H1 (cell line): ENCODE results near the gene ZMIZ1. TPM values are rescaled to one million over a fixed set of nuclear protein-coding genes. Genes with fewer than 3 reads are reported as not detected.

Experiments used
- CTCF ChIA-PET: fragments of 300-600 bp; sonication (Branson Sonifier 250); formaldehyde crosslinking; loops from one replicate; lab custom pipeline; 2021; ENCODE audit not compliant: partially characterized antibody; lab: Charles Lee
- POLR2A ChIA-PET: fragments of 300-600 bp; sonication (Branson Sonifier 250); formaldehyde crosslinking; loops from one replicate; lab custom pipeline; 2021; ENCODE audit warnings: inconsistent platforms; ENCODE audit not compliant: partially characterized antibody; lab: Charles Lee
- DNase-seq, 2 experiments: peaks; one replicate each; pipeline versions ENCODE4 v3.0.0 to v3.0.0-alpha.2; 2010 to 2022; ENCODE audit warnings: low spot score in 2 of 2, low read depth in 1 of 2, mixed read lengths in 1 of 2
- FAIRE-seq: peaks from 2 replicates; lab custom pipeline; 2011; peaks lifted over from hg19 to GRCh38; lab: Jason Lieb, UNC
- H2AFZ ChIP-seq: 2 replicates; pipeline ENCODE4 v1.8.1; 2012; ENCODE audit warnings: low read length, inconsistent platforms
- H2AK5ac ChIP-seq: 2 replicates; pipeline ENCODE4 v1.6.1; 2013; ENCODE audit warnings: low read depth, low read length
- H2BK120ac ChIP-seq: replicated peaks from 2 replicates; pipeline ENCODE3; 2013; ENCODE audit warnings: low read depth, low read length, inconsistent platforms
- H2BK12ac ChIP-seq: 2 replicates; pipeline ENCODE4 v1.6.1; 2013; ENCODE audit warnings: low read depth, low read length
- H2BK15ac ChIP-seq: 2 replicates; pipeline ENCODE4 v1.6.1; 2013; ENCODE audit warnings: low read length
- H2BK20ac ChIP-seq: 2 replicates; pipeline ENCODE4 v1.6.1; 2013; ENCODE audit warnings: low read length
- H2BK5ac ChIP-seq: 2 replicates; pipeline ENCODE4 v1.6.1; 2013; ENCODE audit warnings: low read depth, low read length
- H3K14ac ChIP-seq: 2 replicates; pipeline ENCODE4 v1.6.1; 2013; ENCODE audit warnings: inconsistent platforms; ENCODE audit not compliant: insufficient read length
- H3K18ac ChIP-seq: 2 replicates; pipeline ENCODE4 v1.6.1; 2013; ENCODE audit warnings: low read length; ENCODE audit errors: extremely low read depth
- H3K23ac ChIP-seq: 2 replicates; pipeline ENCODE4 v1.6.1; 2013; ENCODE audit warnings: inconsistent platforms; ENCODE audit not compliant: insufficient read length
- H3K23me2 ChIP-seq: 2 replicates; pipeline ENCODE4 v1.6.1; 2013; ENCODE audit warnings: low read depth, low read length
- H3K27ac ChIP-seq: 2 replicates; pipeline ENCODE4 v1.6.1; 2011; ENCODE audit warnings: low read depth, low read length, inconsistent platforms
- H3K27me3 ChIP-seq, 4 experiments: replicated peaks in 1 of 4; 1 replicate in 1 of 4; 2 replicates in 3 of 4; pipeline versions ENCODE4 v1.6.1 to v1.8.1; 2011 to 2013; ENCODE audit warnings: low read length in 3 of 4, mild to moderate bottlenecking in 3 of 4, inconsistent platforms in 2 of 4, mixed read lengths in 2 of 4, moderate library complexity in 1 of 4; ENCODE audit not compliant: control insufficient read depth in 3 of 4, insufficient read depth in 3 of 4; ENCODE audit errors: extremely low read depth in 1 of 4
- H3K36me3 ChIP-seq, 4 experiments: 2 replicates each; pipeline versions ENCODE4 v1.6.1 to v1.8.1; 2011 to 2013; ENCODE audit warnings: mild to moderate bottlenecking in 4 of 4, low read length in 3 of 4, moderate library complexity in 2 of 4, control low read depth in 1 of 4, inconsistent platforms in 1 of 4; ENCODE audit not compliant: insufficient read depth in 4 of 4, control insufficient read depth in 2 of 4
- H3K4ac ChIP-seq: replicated peaks from 2 replicates; pipeline ENCODE3; 2013; ENCODE audit warnings: low read length, low read depth, mixed read lengths, inconsistent platforms; ENCODE audit not compliant: insufficient read length
- H3K4me1 ChIP-seq, 4 experiments: replicated peaks in 1 of 4; 1 replicate in 1 of 4; 2 replicates in 3 of 4; pipeline versions ENCODE4 v1.6.1 to v1.8.1; 2011 to 2013; ENCODE audit warnings: low read length in 3 of 4, inconsistent platforms in 2 of 4, mixed read lengths in 1 of 4; ENCODE audit not compliant: insufficient read depth in 4 of 4, control insufficient read depth in 3 of 4
- H3K4me2 ChIP-seq, 2 experiments: 2 replicates each; pipeline versions ENCODE4 v1.6.1 to v1.8.1; 2011 to 2013; ENCODE audit warnings: low read depth in 2 of 2, low read length in 2 of 2, control low read depth in 1 of 2, inconsistent platforms in 1 of 2, mild to moderate bottlenecking in 1 of 2; ENCODE audit not compliant: insufficient read depth in 1 of 2
- H3K4me3 ChIP-seq, 4 experiments: fragments of 200-600, 300-600 bp in 1 of 4; sonication (generic), shearing (Covaris generic), sonication (Bioruptor Twin) in 1 of 4; 2 replicates each; pipeline versions ENCODE4 v1.5.1 to v1.8.1; 2011 to 2016; ENCODE audit warnings: low read length in 4 of 4, low read depth in 3 of 4, control low read depth in 2 of 4, inconsistent platforms in 2 of 4, mild to moderate bottlenecking in 2 of 4, mixed read lengths in 1 of 4, moderate library complexity in 1 of 4; ENCODE audit not compliant: insufficient read depth in 2 of 4; ENCODE audit errors: extremely low read depth in 1 of 4
- H3K56ac ChIP-seq: replicated peaks from 2 replicates; pipeline ENCODE3; 2013; ENCODE audit warnings: low read depth, mild to moderate bottlenecking, mixed read lengths, low read length, inconsistent platforms; ENCODE audit not compliant: insufficient read length
- H3K79me1 ChIP-seq: 2 replicates; pipeline ENCODE4 v1.6.1; 2013; ENCODE audit warnings: low read depth, low read length, control low read depth
- H3K79me2 ChIP-seq, 2 experiments: 2 replicates each; pipeline versions ENCODE4 v1.6.1 to v1.8.1; 2012 to 2013; ENCODE audit warnings: low read length in 2 of 2, mild to moderate bottlenecking in 2 of 2, inconsistent platforms in 1 of 2; ENCODE audit not compliant: insufficient read depth in 2 of 2, control insufficient read depth in 1 of 2
- H3K9ac ChIP-seq, 4 experiments: replicated peaks in 1 of 4; 1 replicate in 1 of 4; 2 replicates in 3 of 4; pipeline versions ENCODE4 v1.6.1 to v1.8.1; 2011 to 2013; ENCODE audit warnings: low read depth in 3 of 4, low read length in 3 of 4, control low read depth in 2 of 4, mild to moderate bottlenecking in 2 of 4, moderate library complexity in 2 of 4, inconsistent platforms in 1 of 4; ENCODE audit errors: extremely low read depth in 1 of 4
- H3K9me3 ChIP-seq, 2 experiments: 2 replicates each; pipeline versions ENCODE4 v1.6.1 to v1.8.1; 2012 to 2013; ENCODE audit warnings: mild to moderate bottlenecking in 2 of 2, moderate library complexity in 2 of 2, control low read depth in 1 of 2, inconsistent platforms in 1 of 2, low read depth in 1 of 2, low read length in 1 of 2, mixed read lengths in 1 of 2; ENCODE audit not compliant: insufficient read depth in 2 of 2
- H4K20me1 ChIP-seq, 2 experiments: replicated peaks in 1 of 2; 2 replicates each; pipeline versions ENCODE3 to v1.8.1; 2011 to 2013; ENCODE audit warnings: inconsistent platforms in 2 of 2, low read length in 2 of 2, mild to moderate bottlenecking in 1 of 2; ENCODE audit not compliant: insufficient read depth in 2 of 2, control insufficient read depth in 1 of 2
- H4K5ac ChIP-seq: 2 replicates; pipeline ENCODE4 v1.6.1; 2013; ENCODE audit warnings: low read length, low read depth, mixed read lengths, inconsistent platforms; ENCODE audit not compliant: insufficient read length
- H4K8ac ChIP-seq: 2 replicates; pipeline ENCODE4 v1.8.0; 2013; ENCODE audit warnings: mild to moderate bottlenecking, moderate library complexity, low read length, inconsistent platforms; ENCODE audit not compliant: insufficient read depth; ENCODE audit errors: extremely low read depth
- H4K91ac ChIP-seq: replicated peaks from 2 replicates; pipeline ENCODE3; 2013; ENCODE audit warnings: low read length, mixed read lengths, inconsistent platforms; ENCODE audit not compliant: insufficient read length
- EZH2 ChIP-seq: fragments of 200-600 bp; sonication (generic); IDR thresholded peaks from 2 replicates; pipeline ENCODE4 v1.7.1; 2012; ENCODE audit warnings: low read depth, mild to moderate bottlenecking, moderate library complexity, low read length, inconsistent platforms; ENCODE audit not compliant: severe bottlenecking
- SP1 ChIP-seq: IDR thresholded peaks from 2 replicates; pipeline ENCODE4 v1.6.1; 2011; ENCODE audit warnings: low read depth, low read length
- YY1 ChIP-seq: IDR thresholded peaks from 2 replicates; pipeline ENCODE4 v1.6.1; 2011; ENCODE audit warnings: low read depth, mild to moderate bottlenecking, low read length
- WGBS, 2 experiments: shearing (Covaris generic) in 1 of 2; methylation state at CpG; one replicate each; pipeline versions ENCODE4 v1.1.6 to v1.1.7; 2013 to 2015; ENCODE audit warnings: low lambda C conversion rate in 2 of 2, mixed read lengths in 2 of 2, inconsistent platforms in 1 of 2, low coverage in 1 of 2, missing lambda C conversion rate in 1 of 2; ENCODE audit not compliant: insufficient replicate concordance in 2 of 2, insufficient coverage in 1 of 2, insufficient read length in 1 of 2; ENCODE audit errors: extremely low coverage in 1 of 2, missing lambda C conversion rate in 1 of 2; 5-methylcytosine and 5-hydroxymethylcytosine counted together
- polyA plus RNA-seq, 7 experiments: library from polyadenylated mRNA; depleted of rRNA in 3 of 7; stranded (reverse) in 5 of 7; unstranded in 2 of 7; fragments of >200 nt in 5 of 7; fragments of 200-250 nt in 2 of 7; gene quantifications; 1 replicate in 5 of 7; 2 replicates in 1 of 7; 4 replicates in 1 of 7; pipeline versions ENCODE4 v1.2.1 to v1.2.3, GENCODE V29; 2011 to 2013; ENCODE audit warnings: missing spikeins in 2 of 7, mixed read lengths in 2 of 7
- total RNA-seq: library from RNA; stranded (reverse); fragmentation: NEBNext Ultra II Directional; extraction: Animal tissue kit (Norgen Biotek cat#: 25700); gene quantifications from 2 replicates; pipeline ENCODE4 v1.2.1, GENCODE V29; 2021

Gene ZMIZ1
- total and polyA plus RNA-seq, 2 of the 8 experiments (the other 6 are each of a cell fraction or from before 2014, with no cell fraction given), result 8.1 to 28.0 TPM

GRCh38 chr10:79333513-79333912 is 264.7 kb downstream of the ZMIZ1 start:
- Histone ChIP-seq H3K79me2 (no peaks in the 10 kb centered on the region), H2BK120ac (no peak overlapping the region), H3K9ac (no peak overlapping the region), H4K91ac (no peak overlapping the region), H3K9me3 (peaks cover 2 to 4% of the 10 kb centered on the region in 2 experiments; a peak in 2 of 4 replicates), H2BK15ac (no peak overlapping the region), H4K8ac (no peak overlapping the region), H3K27ac (no peak overlapping the region), H3K4me2 (no peak overlapping the region), H3K18ac (no peak overlapping the region), H4K5ac (no peak overlapping the region), H2BK20ac (no peak overlapping the region), H3K4ac (no peak overlapping the region), H3K4me3 (no peak overlapping the region), H4K20me1 (no peaks in the 10 kb centered on the region), H2AK5ac (no peak overlapping the region), H3K27me3 (no peaks in the 10 kb centered on the region), H3K4me1 (peaks cover 0 to 11% (median 0%) of the 10 kb centered on the region in 4 experiments; a peak in 3 of 7 replicates), H3K14ac (no peak overlapping the region), H2BK5ac (no peak overlapping the region), H3K23ac (no peak overlapping the region), H3K36me3 (no peaks in the 10 kb centered on the region), H3K56ac (no peak overlapping the region), H2AFZ (no peak overlapping the region), H3K79me1 (no peaks in the 10 kb centered on the region), H2BK12ac (no peak overlapping the region), H3K23me2 (no peaks in the 10 kb centered on the region)
- POLR2A ChIA-PET, result no interaction called here
- TF ChIP-seq YY1 (no peak), SP1 (no peak), EZH2 (no peak)
- WGBS, 2 experiments, result 87% methylated on average over 2 of the region's 2 CpGs; no CpG with 5 or more reads in 1 of the 2 experiments
- CTCF ChIA-PET, result interaction anchor here (2.9 to 4.5 kb wide), 2 partner anchors 12 to 16 kb away, joined by 9 to 29 read pairs; no protein-coding TSS in a partner anchor
- FAIRE-seq, result no peak
- no peak for DNase-seq
